Ascending aorta (tissue), 2 donors: ENCODE results near the gene PSMB10. TPM values are rescaled to one million over a fixed set of nuclear protein-coding genes. Genes with fewer than 3 reads are reported as not detected.
A peak's percentile ranks its signal among the peaks of the same experiment; 100 is the strongest.

Experiments
- DNase-seq, 2 donors: peaks; one replicate each; pipeline ENCODE4 v3.0.0-alpha.2; 2019; ENCODE audit warnings: low spot score in 2 of 2
- H3K27ac ChIP-seq, 2 donors: fragments of 200-600 bp; sonication (generic); one replicate each; pipeline ENCODE4 v1.5.1; 2016 to 2017; ENCODE audit warnings: mild to moderate bottlenecking in 1 of 2
- H3K27me3 ChIP-seq: fragments of 200-600 bp; sonication (generic); one replicate; pipeline ENCODE4 v1.5.1; 2017
- H3K36me3 ChIP-seq, 2 donors: fragments of 200-600 bp; sonication (generic); one replicate each; pipeline ENCODE4 v1.5.1; 2016
- H3K4me1 ChIP-seq, 2 donors: fragments of 200-600 bp; sonication (generic); one replicate each; pipeline ENCODE4 v1.5.1; 2016 to 2017; ENCODE audit warnings: mild to moderate bottlenecking in 1 of 2
- H3K4me3 ChIP-seq, 2 donors: fragments of 200-600 bp; sonication (generic); one replicate each; pipeline ENCODE4 v1.5.1; 2016 to 2017; ENCODE audit warnings: mild to moderate bottlenecking in 1 of 2
- H3K9me3 ChIP-seq, 2 donors: fragments of 200-600 bp; sonication (generic); one replicate each; pipeline ENCODE4 v1.5.1; 2016
- CTCF ChIP-seq, 3 experiments: fragments of 200-600 bp in 2 of 3; fragments of 450-650 bp in 1 of 3; sonication (generic) in 2 of 3; IDR thresholded peaks; one replicate each; pipeline ENCODE4 v1.5.1; 2016 to 2019; ENCODE audit warnings: antibody characterized with exemption in 3 of 3, mild to moderate bottlenecking in 1 of 3, moderate library complexity in 1 of 3
- intact Hi-C: fragments of 100-400 bp; cut with DNase I; formaldehyde crosslinking; loops from one replicate; pipeline ENCODE4 v1.15.1; 2023
- total RNA-seq: library from RNA; depleted of rRNA; stranded (reverse); fragments of >200 nt; gene quantifications from one replicate; pipeline ENCODE4 v1.1.0, GENCODE V29; 2016

The PSMB10 gene
- total RNA-seq, 1 donor from 2014 or later = 13.9 TPM

DNA sequence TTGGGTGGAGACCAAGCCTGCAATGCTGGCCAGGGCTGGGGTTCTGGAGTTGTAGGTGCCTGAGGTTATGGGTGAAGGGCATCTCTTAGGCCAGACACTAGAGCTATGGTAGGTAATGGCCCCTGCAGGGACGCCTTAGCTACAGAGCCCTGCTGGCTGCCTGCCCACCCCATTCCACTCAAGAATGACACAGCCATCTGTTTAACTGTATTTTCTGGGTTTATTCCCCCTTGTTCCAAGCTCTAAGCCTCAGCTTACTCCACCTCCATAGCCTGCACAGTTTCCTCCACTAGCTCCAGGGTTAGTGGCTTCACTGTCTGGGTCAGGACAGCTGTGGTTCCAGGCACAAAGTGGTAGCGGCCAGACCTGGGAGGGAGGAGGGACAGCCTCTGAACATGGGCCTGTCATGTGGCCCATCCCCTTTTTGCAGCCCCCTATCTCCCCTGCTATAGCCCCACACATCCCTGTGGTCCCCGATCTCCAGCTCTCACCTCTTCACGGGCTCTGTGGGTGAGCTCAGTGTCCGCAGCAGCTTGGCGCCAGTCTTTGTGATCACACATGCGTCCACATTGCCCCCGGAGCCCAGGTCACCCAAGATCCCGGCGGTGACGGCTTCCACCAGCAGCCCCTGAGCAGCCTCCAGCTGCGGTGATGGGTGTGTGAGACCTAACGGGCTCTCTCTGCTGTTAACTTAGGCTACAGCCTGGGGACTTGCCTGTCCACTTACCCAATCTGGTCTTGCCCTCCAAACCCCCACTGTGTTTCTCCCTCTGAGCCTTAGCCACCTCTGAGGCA is 2.1 kb downstream of the PSMB10 start:
- DNase-seq = no peak
- Histone ChIP-seq H3K4me3 (peak overlapping the region; percentile 65 to 85), H3K9me3 (no peaks in the 10 kb centered on the region), H3K27ac (no peak overlapping the region), H3K27me3 (no peaks in the 10 kb centered on the region), H3K4me1 (peaks cover 7 to 16% of the 10 kb centered on the region in 2 donors), H3K36me3 (peaks cover 5 to 15% of the 10 kb centered on the region in 2 donors)
- no peak for TF ChIP-seq CTCF (IDR thresholded peaks at IDR 0.05)
- intact Hi-C loops = loop anchor here (1.0 to 10.0 kb wide), 4 partner anchors 41 to 407 kb away; partner anchors contain the start of genes PSKH1, RIPOR1 and THAP11

DNA sequence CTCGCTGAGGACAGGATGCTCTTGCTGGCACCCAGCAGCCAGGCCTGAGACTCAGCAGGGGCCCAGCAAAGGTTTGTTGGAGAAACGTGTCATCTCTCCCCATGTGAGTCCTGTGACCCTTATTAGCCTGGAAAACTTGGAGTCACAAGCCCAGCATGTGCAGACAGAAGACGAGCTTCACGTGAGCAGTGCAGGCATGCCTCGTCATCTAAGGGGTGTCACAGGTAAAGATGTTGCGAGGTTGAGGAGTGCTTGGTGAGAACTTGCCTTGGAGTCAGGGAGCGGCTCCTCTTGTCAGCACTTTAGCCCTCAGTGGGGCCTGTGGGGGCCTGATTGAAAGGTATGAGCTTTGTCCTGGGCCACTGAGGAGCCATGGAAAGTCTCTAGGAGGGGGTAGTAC is 2.8 kb downstream of the PSMB10 start:
- Histone ChIP-seq H3K4me1 (peaks cover 7 to 16% of the 10 kb centered on the region in 2 donors), H3K36me3 (peaks cover 10 to 19% of the 10 kb centered on the region in 2 donors), H3K9me3 (no peaks in the 10 kb centered on the region), H3K4me3 (no peak overlapping the region), H3K27me3 (no peaks in the 10 kb centered on the region), H3K27ac (no peak overlapping the region)
- DNase-seq = no peak
- intact Hi-C loops = loop anchor here (2.0 to 10.0 kb wide), 2 partner anchors 91 to 209 kb away; partner anchors contain the start of gene THAP11
- no peak for TF ChIP-seq CTCF (IDR thresholded peaks at IDR 0.05)

- H3K27ac ChIP-seq = no peak overlapping the region
- no peaks in the 10 kb centered on the region for H3K9me3 ChIP-seq
- peaks cover 7 to 15% of the 10 kb centered on the region in 2 donors for H3K4me1 ChIP-seq
- DNase-seq = no peak
- TF ChIP-seq CTCF (IDR thresholded peaks at IDR 0.05) = no peak
- no peak overlapping the region for H3K4me3 ChIP-seq
- intact Hi-C loops = loop anchor here (10.0 kb wide), 1 partner anchor 208 kb away; no protein-coding TSS in a partner anchor
- H3K27me3 ChIP-seq = no peaks in the 10 kb centered on the region
- H3K36me3 ChIP-seq = peaks cover 20 to 26% of the 10 kb centered on the region in 2 donors
Observed at GRCh38 chr16:67932462-67932840, 4.2 kb downstream of the PSMB10 start.

GRCh38 chr16:67931712-67932461 is 4.8 kb downstream of the PSMB10 start, which contains the start of gene CTRL:
Gene CTRL (minus strand): TSS chr16:67931862. CDS start chr16:67931852, 10 bp downstream.
- Histone ChIP-seq H3K4me1 (peaks cover 3 to 13% of the 10 kb centered on the region in 2 donors), H3K27ac (no peak within 1 kb of the TSS), H3K27me3 (no peaks in the 10 kb centered on the region), H3K4me3 (no peak within 1 kb of the TSS), H3K36me3 (peaks cover 22 to 30% of the 10 kb centered on the region in 2 donors), H3K9me3 (no peaks in the 10 kb centered on the region)
- intact Hi-C loops = loop anchor here (10.0 kb wide), 1 partner anchor 207 kb away; no protein-coding TSS in a partner anchor
- DNase-seq = no peak
- TF ChIP-seq CTCF (IDR thresholded peaks at IDR 0.05) = no peak

DNA sequence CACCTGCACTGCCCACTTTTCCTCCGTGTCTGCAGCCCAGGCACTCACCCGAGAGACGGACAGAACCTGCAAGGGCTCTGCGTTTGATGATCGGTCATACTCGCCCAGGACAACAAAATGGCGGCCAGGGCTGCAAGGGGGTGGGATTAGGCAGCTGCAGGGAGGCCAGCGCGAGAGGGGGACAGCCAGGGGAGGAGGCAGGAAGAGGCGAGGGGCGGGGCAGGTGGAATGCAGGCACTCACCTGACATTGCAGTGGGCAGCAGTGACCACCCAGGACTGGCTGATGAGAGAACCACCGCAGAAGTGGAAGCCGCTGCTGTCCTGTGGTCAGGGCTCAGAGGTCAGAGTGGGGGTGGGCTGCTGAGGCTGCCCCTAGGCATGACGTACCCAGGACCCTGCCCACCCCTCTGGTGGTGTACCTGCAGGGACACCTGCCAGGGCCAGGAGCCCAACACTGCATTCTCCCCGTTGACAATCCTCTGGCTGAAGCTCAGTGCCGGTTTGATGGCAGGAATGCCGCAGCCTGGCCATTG is 5.9 kb downstream of the PSMB10 start:
- Histone ChIP-seq H3K9me3 (no peaks in the 10 kb centered on the region), H3K4me1 (peaks cover 10 to 19% of the 10 kb centered on the region in 2 donors), H3K27me3 (no peaks in the 10 kb centered on the region), H3K27ac (no peak overlapping the region), H3K36me3 (peaks cover 22 to 30% of the 10 kb centered on the region in 2 donors), H3K4me3 (no peak overlapping the region)
- intact Hi-C loops = loop anchor here (10.0 kb wide), 1 partner anchor 206 kb away; no protein-coding TSS in a partner anchor
- DNase-seq = no peak
- TF ChIP-seq CTCF (IDR thresholded peaks at IDR 0.05) = no peak
